Glomerular endothelial cell (primary cell): ENCODE measurements around the gene AKR1C1. TPM values are rescaled to one million over a fixed set of nuclear protein-coding genes. Genes with fewer than 3 reads are reported as not detected.
"Not testable (repeated sequence)": the region's sequence is repeated elsewhere in the genome, so short reads cannot be mapped to it uniquely, and the experiment has no call there.

ENCODE experiments used
- DNase-seq: peaks from one replicate; pipeline ENCODE4 v3.0.0-alpha.2; 2011; ENCODE audit warnings: low read depth, low spot score; ENCODE audit errors: extremely low read depth
- total RNA-seq: library from RNA; depleted of rRNA; stranded (reverse); fragments of >200 nt; gene quantifications from 2 replicates; pipeline ENCODE4 v1.2.3, GENCODE V29; 2015

Gene AKR1C1
- total RNA-seq, 1 donor from 2014 or later: 0.70 TPM

DNA sequence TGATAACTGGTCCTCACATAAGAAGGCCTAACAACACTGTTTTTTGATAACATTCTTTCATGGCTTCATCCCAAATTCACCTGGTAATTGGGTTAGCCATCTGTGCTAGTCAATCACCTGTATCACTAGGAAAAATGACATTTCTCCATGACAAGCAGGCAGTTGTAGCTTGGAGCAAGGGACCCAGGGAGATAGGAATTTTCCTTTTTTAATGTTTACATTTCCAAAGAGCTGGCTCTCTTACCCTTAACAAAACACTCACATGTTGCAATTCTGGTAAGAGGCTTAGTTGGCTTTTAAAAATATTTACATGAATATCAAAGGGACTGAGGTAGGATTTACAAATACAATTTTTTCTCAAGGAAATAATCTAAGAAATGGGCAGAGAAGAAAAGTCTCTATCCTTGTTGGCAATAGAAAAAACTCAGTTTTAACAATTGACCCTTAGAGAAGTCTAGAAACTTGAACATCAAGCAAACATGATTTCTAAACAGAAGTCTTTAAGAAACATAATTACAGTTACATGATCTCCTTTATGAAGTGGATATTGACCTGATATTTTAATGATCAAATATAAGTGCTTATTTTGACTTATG lies 16.1 kb upstream of the AKR1C1 start:
- no peak for DNase-seq

DNA sequence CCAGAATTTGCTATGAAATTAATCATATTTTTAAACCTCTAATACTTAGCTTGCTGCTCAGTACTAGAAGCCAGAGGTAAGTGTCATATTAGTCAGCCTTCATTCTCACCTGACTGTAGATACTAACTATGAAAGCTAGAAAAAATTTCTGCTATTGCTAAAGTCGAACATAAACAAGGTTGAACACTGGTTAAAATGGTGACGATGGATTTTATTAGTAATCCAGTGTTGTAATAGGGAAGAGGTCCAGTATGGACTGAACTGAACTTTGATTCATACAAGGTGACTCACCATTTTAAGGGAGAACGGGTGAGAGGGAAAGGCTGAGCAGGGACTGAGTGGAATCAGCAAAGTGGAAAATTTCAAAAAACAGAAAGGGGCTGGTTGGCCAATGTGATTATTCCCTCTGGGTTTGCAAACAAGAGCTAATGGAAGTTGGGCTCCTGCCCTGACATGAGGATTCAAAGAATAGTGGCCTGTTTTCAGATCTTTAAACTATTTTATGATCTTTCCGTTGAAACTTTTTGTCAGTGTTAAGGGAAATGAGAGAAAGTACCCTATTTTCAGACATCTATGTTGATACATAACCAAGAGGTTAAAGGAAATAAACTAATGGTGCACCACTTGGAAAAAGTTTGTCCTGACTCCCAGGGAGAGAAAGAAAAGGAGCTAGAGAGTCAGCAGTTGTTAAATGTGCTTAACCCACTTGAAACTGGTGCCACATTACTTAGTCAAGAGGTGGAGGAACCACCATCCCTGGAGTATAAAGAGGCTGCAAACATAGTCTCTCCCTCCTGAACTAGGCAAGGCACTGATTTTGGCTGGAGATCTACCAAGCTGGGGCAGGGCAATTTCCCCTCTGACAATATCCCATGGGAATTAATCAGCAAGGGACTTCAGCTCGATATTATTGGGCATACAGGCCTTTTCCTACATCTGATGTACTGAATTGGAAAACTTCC lies 15.3 kb upstream of the AKR1C1 start:
- DNase-seq: no peak

DNA sequence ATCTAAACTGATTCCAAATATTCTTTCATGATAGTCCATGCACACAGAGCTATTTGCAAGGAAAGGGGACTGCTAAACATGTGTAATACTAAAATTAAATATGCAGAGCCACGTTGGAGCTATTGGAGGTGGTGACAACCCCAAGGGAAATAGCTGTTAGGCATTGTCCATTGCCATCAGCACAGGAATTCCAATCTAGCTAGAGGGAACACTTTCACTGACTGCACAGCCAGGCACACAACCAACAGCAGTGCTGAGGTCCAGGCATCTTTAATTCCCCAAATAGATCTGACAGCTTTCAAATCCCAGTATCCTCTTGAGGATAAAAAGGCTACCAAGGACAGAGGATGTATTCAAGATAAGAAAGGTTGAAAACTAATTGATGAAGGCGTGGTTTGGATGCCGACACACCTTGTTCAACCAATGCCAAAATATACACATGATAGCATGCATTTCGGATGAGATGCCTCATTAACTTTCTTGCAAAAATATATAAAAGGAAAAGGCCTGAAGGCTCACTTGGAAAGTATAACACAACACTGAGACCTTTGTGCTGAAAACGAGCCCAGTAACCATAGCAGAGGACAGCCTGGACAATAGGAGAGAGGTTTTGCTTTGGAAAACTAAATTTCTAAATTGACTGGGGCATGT lies 11.6 kb upstream of the AKR1C1 start:
- not testable (repeated sequence) for DNase-seq

DNA sequence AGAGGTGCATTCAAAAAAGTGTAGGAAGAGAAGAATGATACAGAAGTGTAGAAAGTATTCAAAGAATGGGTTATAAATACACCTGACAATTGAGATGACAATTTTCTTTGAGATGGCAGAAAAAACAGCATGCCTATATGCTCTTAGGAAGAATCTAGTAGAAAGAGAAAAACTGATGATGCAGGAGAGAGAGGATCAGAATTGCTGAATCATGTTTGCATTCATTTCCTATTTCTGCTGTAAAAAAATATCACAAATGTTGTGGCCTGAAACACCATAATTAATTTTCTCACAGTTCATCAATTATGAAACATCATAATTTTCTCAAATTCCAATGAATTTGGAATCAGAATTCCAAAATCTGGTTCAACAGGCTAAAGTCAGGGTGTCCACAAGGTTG lies 9.8 kb upstream of the AKR1C1 start:
- DNase-seq: no peak

DNA sequence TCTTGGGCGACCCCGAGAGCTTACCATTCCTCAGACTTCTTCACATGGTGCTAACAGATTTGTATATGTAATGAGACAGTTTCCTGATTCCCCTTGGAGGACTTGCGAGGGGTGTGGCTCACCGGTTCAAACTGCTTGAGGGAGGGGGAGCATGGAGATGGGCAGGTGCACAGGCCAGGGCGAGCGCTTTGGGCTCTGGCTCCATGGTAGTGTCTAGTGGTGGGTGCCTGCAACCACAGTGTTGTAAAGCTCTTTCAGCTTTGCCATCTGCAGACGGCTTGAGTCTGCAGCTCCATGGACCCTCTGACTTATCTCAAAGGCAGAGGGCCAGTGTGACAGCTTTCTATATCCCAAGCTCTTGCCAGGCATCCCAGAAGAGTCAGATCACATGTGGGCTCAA lies 7.1 kb upstream of the AKR1C1 start:
- not testable (repeated sequence) for DNase-seq

DNA sequence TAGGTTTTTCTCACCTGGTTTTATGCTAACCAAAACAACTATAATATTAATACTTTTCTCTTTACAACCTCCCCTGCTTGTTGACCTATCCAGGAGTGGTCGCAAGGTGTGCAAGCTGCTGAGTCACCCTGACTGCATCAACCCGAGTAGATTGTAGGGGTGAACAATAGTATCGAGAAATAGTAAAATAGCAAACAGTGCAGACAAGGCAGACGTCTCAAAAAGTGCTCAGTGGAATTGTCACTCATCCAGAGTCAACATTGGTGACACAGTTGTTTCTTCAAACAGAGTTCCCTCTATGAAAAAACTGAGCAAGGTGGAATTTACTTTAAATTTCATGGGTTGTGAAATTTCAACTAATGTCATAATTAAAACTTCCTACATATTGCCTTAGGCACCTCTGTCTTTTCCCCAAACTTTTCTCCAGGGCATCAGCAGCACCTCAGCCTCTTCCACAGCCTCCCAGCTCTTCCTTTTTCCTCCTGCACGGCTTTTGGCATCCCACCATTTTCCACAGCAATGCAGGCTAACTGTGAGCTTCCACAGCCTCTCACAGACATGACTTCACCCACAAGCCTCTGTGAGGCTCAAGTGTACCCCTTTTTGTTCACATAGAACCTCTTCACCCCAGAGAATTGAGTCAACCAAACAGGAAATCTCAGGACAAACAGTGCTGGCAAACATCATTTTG lies 6.1 kb upstream of the AKR1C1 start:
- not testable (repeated sequence) for DNase-seq

GRCh38 chr10:4961558-4961957 lies 1.7 kb upstream of the AKR1C1 start:
- DNase-seq: not testable (repeated sequence)

DNA sequence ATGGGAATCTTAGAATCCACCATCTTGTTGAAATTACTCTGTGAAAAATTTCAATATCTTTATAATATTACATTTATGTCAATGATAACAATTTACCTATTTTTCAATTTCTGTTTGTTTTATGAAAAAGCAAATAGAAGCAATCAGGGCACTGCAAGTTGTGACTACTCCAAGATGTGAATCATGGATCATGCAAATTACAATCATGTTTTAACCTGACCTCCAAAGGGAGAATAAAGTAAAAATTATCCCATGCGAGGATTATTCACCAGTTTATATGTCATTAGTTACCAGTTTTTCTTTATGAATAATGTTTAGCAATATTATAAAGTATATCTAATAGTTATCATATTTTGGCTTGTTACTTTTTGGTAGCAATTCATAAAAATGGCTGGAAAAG lies 907 bp upstream of the AKR1C1 start:
- not testable (repeated sequence) for DNase-seq

DNA sequence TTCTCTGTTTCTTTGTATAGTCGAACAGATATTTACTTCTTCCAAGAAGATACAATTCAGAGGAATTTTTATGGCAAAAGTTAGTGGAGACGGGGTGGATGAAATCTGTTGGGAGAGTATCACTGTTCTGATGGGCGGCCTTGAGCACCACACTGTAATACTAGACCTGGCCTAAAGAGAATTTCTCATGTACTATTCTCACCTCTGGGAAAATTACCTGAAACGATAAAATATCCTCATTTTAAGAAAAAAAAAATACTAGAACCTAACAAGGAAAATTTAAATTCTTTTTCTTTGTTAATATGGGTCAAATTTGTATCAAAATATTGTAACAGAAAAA lies 570 bp downstream of the AKR1C1 start:
- not testable (repeated sequence) for DNase-seq

DNA sequence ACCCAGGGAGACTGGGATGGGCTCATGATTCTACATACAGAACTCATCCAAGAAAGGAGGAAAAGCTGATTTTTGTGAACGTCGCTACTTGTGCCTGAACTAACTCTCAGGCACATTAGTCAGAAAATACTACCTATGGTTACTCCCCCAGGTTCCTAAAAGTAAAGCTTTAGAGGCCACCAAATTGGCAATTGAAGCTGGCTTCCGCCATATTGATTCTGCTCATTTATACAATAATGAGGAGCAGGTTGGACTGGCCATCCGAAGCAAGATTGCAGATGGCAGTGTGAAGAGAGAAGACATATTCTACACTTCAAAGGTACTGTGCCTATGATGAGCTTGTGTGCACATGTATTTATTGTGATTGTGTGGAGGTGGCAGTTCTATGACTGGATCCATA lies 2.5 kb downstream of the AKR1C1 start:
- not testable (repeated sequence) for DNase-seq

- not testable (repeated sequence) for DNase-seq
These were observed 4.0 kb downstream of the AKR1C1 start for GRCh38 chr10:4967189-4967588.

- not testable (repeated sequence) for DNase-seq
These were observed 6.1 kb downstream of the AKR1C1 start for GRCh38 chr10:4969289-4969688.

DNA sequence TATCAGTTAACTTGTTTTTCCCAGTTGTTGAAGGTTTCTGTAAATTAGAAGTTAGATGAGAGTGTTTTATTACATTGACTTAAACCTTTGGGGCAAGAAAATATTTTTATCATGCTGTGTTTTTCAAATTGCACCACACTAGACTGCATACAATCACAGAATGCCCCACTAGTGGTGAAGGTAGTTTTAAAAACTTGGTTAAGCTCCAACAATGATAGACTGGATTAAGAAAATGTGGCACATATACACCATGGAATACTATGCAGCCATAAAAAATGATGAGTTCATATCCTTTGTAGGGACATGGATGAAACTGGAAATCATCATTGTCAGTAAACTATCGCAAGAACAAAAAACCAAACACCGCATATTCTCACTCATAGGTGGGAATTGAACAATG lies 7.1 kb downstream of the AKR1C1 start:
- not testable (repeated sequence) for DNase-seq

DNA sequence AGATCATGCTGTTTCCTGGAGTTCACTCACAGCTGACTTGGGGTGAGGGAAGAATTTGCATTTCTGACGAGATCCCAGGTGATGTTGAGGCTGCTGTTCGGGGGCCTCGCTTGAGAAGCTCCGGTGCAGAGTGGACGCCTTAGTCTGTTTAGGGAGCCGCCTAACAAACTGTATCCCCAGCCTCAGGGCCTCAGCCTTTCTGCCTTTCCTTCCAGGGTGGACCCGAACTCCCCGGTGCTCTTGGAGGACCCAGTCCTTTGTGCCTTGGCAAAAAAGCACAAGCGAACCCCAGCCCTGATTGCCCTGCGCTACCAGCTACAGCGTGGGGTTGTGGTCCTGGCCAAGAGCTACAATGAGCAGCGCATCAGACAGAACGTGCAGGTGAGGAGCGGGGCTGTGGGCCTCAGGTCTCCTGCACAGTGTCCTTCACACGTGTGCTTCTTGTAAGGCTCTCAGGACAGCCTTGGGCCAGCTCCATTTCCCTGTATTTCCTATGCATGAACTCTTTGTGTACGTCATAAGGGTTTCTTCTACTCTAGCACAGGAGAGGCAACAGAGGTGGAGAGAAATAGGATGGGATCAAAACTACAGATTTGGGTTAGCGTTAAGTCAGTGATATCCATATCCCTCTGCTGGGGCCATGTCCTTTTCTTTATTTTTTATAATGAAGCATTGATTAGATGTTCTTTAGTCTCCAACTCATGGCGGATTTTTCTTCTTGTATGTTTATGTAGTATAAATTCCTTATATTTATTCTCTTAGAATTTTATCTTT lies 9.3 kb downstream of the AKR1C1 start:
- not testable (repeated sequence) for DNase-seq

- DNase-seq: not testable (repeated sequence)
These were observed 10.1 kb downstream of the AKR1C1 start for GRCh38 chr10:4973294-4973693.

GRCh38 chr10:4974400-4974799 lies 11.2 kb downstream of the AKR1C1 start:
- DNase-seq: not testable (repeated sequence)

- no peak for DNase-seq
These were observed 13.8 kb downstream of the AKR1C1 start for GRCh38 chr10:4977025-4977424.

DNA sequence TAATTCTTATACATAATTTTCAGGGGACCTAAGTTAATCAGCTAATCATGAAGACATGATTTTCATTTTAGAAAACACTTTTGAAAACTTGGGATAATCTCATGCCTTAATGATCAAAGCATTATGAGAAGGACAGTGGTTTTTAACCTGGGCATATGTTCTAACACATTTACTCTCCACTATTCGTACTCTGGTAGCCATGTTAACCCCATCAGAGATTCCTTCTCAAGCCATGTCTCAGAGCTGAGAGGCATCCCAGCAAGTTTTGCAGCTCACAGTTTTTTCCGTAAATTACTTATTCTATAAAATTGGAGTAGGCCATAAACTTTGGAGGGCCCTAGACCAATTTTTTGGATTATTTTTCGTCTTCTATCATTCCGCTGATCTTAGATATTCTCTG lies 15.7 kb downstream of the AKR1C1 start:
- no peak for DNase-seq

DNA sequence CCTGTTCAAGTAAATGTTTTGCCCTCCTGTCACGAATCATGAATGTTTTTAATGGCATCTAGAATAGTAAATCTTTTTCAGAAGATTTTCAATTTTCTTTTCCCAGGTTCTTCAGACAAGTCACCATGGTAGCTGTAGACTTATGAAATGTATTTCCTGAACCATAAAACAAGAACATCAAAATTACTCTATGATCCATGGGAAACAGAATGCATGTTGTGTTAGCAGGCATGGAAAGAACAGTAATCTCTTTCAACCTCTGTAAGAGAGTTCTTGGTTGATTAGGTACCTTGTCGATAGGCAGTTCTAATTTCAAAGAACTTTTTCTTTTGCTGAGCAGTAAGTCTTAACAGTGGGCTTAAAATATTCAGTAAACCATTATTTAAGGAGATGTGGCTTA lies 17.6 kb downstream of the AKR1C1 start:
- no peak for DNase-seq
